BE2C (cell line): ENCODE data around the gene BOC.
A peak's percentile ranks its signal among the peaks of the same experiment; 100 is the strongest.

Source experiments
- DNase-seq: peaks from one replicate; pipeline ENCODE4 v3.0.0-alpha.2; 2020
- H3K27me3 ChIP-seq: fragments of 250-450 bp; sonication (Bioruptor Pico); 2 replicates; pipeline ENCODE4 v1.5.1; 2020; ENCODE audit warnings: mild to moderate bottlenecking
- H3K36me3 ChIP-seq: fragments of 250-450 bp; sonication (Bioruptor Pico); 2 replicates; pipeline ENCODE4 v1.5.1; 2020; ENCODE audit warnings: mild to moderate bottlenecking
- H3K4me1 ChIP-seq: fragments of 250-450 bp; sonication (Bioruptor Pico); 2 replicates; pipeline ENCODE4 v1.5.1; 2020
- H3K4me3 ChIP-seq: 2 replicates; pipeline ENCODE4 v1.5.1; 2011; ENCODE audit warnings: low read depth, low read length
- H3K9me3 ChIP-seq: fragments of 250-450 bp; sonication (Bioruptor Pico); 2 replicates; pipeline ENCODE4 v1.5.1; 2020
- TF ChIP-seq, protein P1 (sequence below): IDR thresholded peaks from 2 replicates; pipeline ENCODE4 v1.5.1; 2012; ENCODE audit warnings: mild to moderate bottlenecking, low read depth, low read length

BOC gene

DNA sequence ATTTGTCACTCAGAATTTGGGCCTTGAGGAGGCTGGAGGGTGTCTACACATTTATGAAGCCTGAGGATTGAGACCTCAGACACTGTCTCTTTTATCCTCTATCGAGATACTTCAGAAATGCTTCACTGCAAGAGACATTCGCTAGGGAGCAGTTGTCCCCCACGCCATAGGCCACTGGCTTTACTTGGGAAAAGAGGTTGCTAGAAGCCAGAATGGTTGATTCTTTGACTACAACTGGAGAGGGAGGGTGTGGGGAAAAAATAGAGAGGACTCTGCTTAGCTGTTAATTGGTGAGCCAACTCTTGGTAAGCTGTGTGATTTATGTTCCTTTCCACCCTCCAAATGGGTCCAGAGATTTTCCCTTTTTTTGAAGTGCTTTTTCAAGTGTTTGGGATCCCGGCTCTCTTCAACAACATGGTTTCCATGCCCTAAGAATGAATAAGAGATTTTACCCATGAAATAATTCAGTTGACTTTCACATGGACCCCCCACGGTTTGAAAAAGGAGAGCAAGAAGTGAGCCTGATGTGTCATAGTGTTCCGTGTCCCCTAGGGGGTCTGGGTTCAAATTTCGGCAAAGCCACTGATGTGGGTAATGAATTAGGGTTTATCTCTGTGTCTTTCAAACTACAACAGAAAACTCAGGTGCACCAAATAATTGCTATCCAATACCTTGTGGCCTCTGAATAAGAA, 2.7 kb downstream of the BOC start:
- no peaks in the 10 kb centered on the region for H3K9me3 ChIP-seq
- no peak for DNase-seq
- H3K4me1 ChIP-seq = no peaks in the 10 kb centered on the region
- H3K36me3 ChIP-seq = no peaks in the 10 kb centered on the region
- TF ChIP-seq, protein P1, sequence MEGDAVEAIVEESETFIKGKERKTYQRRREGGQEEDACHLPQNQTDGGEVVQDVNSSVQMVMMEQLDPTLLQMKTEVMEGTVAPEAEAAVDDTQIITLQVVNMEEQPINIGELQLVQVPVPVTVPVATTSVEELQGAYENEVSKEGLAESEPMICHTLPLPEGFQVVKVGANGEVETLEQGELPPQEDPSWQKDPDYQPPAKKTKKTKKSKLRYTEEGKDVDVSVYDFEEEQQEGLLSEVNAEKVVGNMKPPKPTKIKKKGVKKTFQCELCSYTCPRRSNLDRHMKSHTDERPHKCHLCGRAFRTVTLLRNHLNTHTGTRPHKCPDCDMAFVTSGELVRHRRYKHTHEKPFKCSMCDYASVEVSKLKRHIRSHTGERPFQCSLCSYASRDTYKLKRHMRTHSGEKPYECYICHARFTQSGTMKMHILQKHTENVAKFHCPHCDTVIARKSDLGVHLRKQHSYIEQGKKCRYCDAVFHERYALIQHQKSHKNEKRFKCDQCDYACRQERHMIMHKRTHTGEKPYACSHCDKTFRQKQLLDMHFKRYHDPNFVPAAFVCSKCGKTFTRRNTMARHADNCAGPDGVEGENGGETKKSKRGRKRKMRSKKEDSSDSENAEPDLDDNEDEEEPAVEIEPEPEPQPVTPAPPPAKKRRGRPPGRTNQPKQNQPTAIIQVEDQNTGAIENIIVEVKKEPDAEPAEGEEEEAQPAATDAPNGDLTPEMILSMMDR = no peak
- H3K27me3 ChIP-seq = peaks cover 20% of the 10 kb centered on the region
- H3K4me3 ChIP-seq = no peak overlapping the region

DNA sequence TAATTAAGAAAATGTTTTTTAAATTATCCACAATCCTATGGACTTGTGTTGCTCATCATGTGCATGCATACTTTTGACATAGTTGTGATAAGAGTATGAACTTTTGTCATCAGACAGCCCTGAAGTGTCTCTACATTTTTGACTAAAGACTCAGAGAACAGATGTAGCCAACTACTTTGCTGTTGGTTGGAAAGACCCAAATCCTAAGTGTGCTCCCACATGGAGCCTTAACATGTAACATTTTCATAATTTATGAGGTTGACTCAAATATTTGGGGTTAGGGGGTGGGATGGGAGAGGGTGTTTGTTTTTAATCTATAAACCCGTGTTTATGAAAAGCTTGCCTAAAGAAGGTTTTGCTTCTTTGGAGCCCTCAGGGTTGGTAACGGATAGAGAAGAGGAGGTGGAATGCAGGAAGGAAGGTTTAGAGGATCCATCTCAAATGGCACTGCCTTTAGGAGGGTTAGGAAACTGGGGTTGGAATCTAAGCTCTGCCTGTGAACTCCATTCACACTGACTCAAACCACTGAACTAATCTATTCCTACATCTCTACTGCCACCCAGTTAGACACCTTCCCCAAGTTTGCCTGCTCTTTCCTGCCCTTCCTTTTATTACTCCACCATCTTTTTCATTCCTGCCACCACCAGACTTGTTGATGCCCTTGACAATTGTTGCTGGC, 3.7 kb downstream of the BOC start:
- H3K9me3 ChIP-seq = no peaks in the 10 kb centered on the region
- H3K4me1 ChIP-seq = no peaks in the 10 kb centered on the region
- no peaks in the 10 kb centered on the region for H3K36me3 ChIP-seq
- no peak overlapping the region for H3K4me3 ChIP-seq
- DNase-seq = no peak
- TF ChIP-seq, protein P1 = no peak
- peaks cover 20% of the 10 kb centered on the region for H3K27me3 ChIP-seq

DNA sequence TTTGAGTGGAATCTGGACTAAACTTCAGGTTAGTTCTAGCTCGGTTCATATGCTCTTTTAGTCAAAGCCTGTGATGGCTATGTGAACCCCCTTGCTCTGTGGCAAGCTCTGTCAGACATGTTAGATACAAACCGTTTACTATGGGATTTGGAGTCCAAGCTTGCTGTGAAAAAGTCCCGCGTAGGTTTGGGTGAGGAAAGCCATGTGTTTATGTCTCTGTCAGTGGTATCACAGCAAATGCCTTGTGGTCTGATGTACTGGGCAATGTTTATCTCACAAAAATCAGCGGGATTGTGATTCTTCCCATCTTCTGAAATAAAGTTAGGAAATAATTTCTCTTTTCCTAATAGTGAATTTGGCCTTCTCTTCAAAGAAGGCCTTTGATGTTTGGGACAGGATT, 5.0 kb downstream of the BOC start:
- TF ChIP-seq, protein P1 = no peak
- Histone ChIP-seq H3K27me3 (peaks cover 14% of the 10 kb centered on the region), H3K36me3 (no peaks in the 10 kb centered on the region), H3K4me1 (no peaks in the 10 kb centered on the region), H3K9me3 (no peaks in the 10 kb centered on the region), H3K4me3 (no peak overlapping the region)
- no peak for DNase-seq

DNA sequence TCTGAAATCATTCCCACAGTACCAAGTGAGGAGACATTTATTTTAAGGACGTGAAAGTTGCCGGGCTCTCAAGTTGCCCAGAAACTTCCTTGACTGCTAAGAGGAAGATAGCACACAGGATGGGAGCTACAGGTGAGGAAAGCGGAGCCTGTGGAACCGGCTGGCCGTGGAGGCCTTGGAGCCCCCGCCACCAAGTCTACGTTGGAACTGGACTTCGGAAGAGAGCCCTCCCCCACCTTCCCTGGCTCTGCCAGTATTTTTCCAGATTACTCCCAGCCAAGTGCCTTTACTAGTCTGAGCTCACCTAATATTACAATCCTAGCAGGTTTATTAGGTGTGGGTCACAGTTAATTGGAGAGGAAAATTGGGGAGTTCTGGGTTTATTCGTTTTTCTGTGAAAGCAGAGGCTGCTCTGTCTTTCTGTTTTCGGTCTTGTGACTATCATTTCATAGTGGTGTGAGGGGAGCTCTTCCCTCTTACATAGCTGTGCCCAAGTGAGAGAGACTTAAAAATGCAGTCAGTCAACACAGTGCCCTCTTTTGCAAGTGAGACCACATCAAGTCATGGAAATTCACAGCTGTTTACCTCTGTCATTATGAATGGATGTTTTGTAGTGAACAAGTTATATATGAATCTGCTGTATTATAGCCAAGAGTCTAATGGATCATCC, 6.8 kb downstream of the BOC start:
- Histone ChIP-seq H3K27me3 (no peaks in the 10 kb centered on the region), H3K4me1 (peaks cover 5% of the 10 kb centered on the region; the same call in 1 of the 2 replicates), H3K4me3 (no peak overlapping the region), H3K36me3 (no peaks in the 10 kb centered on the region), H3K9me3 (no peaks in the 10 kb centered on the region)
- no peak for DNase-seq
- TF ChIP-seq, protein P1 = no peak

DNA sequence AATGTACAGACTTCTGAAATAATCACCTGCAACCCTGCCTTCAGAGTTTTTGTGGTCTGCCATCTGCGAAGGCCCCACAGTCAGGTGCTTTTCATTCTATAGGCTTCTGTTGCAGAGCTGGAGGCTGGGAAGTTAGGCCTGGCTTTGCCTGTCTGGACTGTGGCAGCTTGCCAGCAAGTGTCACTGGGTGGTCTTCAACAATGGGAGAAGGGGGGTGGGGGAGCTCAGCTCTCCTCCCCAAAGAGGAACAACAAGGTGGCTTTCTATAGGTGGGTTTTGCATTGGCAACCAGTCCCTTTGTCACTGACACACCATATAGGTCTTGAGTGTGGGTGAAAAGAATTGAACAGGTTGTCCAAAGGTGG, 7.3 kb downstream of the BOC start:
- peaks cover 5% of the 10 kb centered on the region; the same call in 1 of the 2 replicates for H3K4me1 ChIP-seq
- DNase-seq = peak; percentile 25
- no peak overlapping the region for H3K4me3 ChIP-seq
- H3K36me3 ChIP-seq = no peaks in the 10 kb centered on the region
- TF ChIP-seq, protein P1 = no peak
- no peaks in the 10 kb centered on the region for H3K9me3 ChIP-seq
- H3K27me3 ChIP-seq = no peaks in the 10 kb centered on the region
